NCI-H82 treated with DMSO at 0.1 percent for 48 hours (cell line): Measurements from ENCODE around the gene JAM3.
A peak's percentile ranks its signal among the peaks of the same experiment; 100 is the strongest.

Experiments used
- DNase-seq: peaks from one replicate; lab custom pipeline; 2025; ENCODE audit not compliant: unreplicated experiment; lab: John Stamatoyannopoulos, UW

The JAM3 gene

DNA sequence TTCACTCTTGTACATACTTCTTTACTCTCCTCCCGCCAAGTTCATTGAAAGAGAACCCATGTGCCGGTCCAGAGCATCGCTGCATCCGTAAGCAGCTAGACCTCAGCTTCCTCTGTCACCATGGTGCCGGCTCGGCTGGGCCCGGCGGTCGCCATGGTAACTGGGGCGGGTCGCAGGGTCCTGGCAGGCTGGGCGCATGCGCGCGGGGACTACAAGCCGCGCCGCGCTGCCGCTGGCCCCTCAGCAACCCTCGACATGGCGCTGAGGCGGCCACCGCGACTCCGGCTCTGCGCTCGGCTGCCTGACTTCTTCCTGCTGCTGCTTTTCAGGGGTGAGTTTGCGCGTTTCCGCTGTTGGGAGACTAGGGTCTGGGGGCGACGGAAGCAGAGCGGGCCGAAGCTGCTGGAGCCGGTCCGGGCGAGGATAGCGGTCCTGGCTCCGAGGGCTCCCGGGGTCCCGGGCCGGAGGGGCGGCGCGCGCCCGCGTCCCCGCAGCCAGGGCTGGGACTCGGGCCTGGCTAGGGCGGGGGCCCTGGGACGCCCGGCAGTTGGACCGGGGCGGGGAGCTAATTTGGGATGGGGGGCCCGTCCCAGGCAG, at the start of gene JAM3:
Gene JAM3, plus strand, starts transcription at position 244 of the 597 bp plus-strand sequence. Its CDS starts 12 bp downstream, at position 256.
- DNase-seq: peak; percentile 65

DNA sequence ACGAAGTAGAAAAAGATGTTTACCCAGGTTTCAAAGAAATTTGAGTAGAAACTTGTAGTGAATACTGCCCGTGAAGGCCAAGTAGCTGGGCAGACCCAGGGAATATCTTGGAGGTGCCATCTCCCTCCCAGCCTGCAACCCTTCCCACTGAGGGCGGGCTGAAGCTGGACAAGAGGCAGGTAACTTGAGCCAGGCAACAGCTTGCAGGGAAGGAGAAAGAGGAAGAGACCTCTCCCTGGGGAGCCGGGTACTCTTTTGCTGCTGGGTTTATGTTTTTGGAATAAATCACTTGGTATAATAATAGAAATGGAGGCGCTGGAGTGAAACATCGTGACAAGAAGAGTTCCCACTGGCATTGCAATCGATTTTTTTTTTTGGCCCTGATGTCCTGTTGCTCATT, 49.4 kb upstream of the JAM3 start:
- no peak for DNase-seq

DNA sequence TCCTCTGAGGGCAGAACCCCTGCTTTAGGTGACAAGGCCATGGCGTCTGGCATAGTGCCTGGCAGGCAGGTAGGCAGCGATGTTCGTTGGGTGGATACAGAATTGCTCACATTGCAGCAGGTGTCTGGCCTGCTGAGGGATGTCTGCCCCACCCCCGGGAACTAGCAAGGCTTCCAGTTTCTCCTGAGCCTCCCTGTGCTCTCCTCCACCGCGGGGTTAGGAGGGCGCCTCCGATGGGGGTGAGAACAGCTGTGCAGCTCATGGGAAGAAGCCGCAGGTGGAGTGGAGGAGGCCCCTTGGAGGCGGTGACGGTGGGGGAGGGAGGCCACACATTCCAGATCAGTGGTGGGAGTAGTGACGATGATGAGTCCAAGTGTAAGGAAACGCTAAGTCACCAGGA, 48.3 kb upstream of the JAM3 start:
- DNase-seq: no peak

DNA sequence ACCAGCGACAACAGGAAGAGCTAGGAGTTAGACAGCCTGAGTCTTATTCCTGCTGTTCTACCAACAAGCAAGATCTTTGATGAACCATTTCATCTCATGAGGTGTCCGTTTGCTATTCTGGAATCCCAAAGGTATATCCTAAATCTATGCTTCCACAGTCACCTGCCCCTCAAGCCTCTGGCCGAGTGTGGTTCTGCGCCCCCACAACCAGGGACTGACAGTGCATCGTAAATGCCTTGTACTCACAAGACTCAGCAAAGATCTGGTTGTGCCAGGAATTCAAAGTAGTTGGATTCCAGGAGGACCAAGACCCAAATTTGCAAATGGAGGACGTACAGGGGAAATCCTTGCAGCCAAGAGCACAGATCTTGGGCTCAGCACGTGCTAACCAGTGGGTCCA, 47.5 kb upstream of the JAM3 start:
- DNase-seq: no peak

DNA sequence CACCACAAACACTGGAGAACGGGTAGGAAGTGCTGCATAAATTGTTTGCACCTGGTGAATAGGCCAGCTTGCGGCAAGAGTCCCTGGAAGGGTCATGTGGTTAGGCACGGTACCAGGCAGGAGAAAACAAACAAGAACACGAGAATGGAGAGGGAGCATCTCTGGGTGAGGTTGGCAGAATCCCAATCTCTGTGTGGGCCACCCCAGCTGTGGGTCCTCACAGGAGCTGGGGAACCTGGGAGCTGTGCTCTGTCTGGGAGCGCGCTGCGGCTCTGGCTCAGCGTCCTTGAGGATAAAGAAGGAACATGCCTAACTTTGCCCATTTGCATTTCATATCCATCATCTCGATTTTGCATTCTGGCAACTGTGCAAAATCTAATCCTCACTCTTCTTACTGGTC, 46.1 kb upstream of the JAM3 start:
- DNase-seq: no peak

DNA sequence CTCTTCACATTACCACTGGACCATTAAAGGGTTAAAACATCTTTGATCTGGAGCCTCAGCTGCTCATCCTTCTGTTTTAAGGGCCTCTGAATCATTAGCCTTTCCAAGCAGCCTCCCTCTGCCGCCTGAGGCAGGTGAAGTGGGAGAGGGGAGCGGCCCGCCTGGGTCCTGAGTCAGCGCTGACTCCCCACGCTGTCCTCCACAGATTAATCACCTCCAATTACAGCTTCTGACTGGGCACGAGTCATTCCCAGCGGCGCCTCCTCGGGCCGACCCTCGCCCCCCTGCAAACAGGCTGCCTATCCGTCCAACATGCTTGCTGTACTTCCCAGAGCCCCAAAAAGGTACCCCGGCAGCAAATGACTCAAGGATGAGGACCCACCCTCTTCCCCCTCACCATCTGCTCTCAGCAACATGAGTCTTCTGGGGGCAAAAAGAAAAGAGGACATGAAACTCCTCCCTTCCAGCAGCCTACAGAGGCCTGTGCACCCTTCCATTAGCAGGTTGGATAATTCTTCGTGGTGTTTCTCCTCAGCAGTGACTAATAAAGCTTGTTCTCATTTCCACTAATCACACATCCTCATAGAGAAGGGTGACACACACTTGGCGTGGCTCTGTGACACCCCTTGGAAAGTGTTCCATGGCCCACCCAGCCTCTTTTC, 44.3 kb upstream of the JAM3 start:
- no peak for DNase-seq

DNA sequence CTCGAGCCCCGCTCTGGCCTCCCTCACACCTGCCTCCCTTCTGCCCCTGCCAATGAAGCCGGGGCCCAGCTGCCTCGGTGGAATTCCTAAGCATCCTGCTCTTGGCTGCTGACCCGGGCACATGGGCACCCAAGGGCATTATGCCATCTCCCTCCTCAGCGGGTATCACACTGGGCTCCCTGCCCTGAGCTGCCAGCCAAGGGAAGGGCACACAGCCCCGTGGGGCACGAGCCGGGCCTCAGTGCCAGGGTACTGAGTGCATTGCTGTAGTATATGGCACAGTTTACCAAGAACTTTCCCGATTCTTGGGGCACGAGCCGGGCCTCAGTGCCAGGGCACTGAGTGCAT, 43.8 kb upstream of the JAM3 start:
- no peak for DNase-seq

DNA sequence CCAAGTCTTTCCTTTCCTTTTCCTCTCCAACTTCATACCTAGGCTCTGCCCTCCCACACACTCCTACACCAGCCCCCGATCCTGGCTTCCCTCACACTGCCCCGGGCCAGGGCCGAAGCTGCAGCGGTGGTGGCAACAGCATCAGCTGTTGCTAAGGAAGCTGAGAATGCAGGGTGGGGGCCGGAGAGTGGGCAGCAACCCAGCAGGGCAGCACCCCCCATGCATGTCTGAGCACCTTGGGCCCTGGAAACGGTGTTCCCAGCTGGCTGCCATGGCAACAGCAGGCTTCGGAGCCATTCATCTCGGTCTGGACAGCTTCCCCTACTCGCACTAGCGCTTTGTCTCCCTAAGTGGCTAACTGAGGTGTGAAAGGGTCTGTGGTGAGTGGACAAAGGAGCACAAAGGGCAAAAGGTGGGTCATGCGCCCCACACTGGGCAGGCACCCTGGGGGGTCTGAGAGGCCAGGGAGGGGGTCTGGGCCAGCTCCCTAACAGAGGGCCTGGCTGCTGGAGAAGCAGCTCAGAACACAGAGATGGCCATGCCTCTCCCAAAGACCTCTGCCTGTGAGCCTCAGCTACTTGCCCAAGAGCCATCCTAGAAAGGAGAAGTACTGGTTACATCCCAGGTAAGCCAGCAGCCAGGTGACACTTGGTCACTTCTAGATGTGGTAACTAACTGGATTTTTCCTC, 42.1 kb upstream of the JAM3 start:
- DNase-seq: no peak

DNA sequence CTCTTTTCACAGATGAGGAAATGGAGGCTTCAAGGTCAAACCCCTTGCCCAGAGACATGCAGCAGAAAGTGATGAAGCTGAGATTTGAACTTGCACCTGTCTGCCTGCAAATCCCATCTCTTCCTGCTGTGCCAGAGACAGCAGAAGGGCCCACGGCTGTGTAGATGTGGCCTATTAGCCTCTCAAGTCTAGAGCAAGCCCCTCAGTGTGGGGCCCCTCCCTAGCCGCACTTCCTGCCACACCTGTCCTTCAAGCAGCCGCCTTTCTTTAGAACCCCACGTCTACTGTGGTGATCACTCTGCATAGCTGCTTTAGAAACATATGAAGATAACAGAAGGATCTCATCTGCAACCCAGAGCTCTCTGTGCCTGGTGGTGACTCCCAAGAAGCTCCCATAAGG, 41.2 kb upstream of the JAM3 start:
- no peak for DNase-seq

DNA sequence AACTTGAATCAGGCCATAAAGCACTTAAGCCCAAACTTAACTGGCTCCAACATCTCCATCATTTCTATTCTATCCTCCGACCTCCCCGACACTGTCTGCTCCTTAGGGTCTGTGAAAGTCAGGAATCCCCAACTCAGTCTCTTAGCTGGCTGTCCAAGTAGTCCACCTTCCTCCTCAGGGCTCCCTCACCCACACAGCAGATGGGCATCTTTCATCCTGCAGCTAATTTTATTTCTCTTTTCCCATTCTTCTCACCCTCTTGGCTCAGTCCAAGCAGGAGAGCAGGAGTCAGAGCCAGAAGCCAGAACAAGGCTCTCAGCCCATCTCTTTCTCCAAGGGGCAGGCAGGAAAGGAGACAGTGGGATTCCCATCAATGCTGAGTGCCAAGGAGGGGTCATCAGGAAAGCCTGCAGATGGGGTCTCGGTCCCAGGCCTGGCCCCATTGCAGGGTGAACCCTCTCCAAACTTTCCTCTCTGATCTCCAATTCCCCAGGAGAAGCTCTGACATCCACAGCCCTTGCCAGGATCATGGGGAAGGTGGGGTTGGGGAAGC, 40.4 kb upstream of the JAM3 start:
- DNase-seq: no peak

DNA sequence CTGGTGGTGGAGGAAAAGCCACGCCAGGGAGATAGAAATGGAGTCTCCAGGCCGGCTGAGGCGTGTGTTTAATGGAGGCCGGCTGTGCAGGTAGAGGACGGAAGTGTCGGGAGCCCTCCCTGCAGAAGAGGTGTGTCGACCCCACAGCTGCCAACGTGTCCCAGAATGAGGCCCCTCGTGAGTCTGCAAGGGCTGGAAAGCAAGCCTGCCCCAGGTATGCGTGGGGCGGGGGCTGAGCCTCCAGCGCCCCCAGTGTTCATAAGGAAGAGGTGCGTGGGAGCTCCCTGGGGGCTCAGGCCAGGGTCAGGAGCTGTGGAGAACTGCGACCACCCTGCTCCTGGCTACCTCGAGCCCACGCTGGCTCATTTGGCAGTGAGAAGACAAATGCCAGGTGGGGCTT, 38.0 kb upstream of the JAM3 start:
- no peak for DNase-seq

DNA sequence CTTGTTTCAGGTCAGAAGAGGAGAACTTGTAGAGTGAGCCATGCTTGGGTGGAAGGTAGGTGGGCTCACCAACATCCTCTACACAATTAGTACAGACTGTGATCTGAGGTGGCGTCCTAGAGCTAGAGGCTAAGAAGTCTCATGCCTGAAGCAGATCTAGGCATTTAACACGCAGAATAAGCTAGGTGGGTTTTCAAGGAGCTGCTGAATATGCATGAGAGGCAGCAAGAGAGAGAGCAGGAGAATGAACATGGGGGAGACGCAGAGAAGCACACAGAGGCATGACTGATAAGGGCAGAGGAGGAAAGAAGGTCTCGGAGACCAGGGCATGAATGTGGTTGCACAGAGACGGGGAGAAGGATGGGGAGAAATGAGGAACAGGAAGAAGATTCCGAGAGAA, 36.8 kb upstream of the JAM3 start:
- no peak for DNase-seq

DNA sequence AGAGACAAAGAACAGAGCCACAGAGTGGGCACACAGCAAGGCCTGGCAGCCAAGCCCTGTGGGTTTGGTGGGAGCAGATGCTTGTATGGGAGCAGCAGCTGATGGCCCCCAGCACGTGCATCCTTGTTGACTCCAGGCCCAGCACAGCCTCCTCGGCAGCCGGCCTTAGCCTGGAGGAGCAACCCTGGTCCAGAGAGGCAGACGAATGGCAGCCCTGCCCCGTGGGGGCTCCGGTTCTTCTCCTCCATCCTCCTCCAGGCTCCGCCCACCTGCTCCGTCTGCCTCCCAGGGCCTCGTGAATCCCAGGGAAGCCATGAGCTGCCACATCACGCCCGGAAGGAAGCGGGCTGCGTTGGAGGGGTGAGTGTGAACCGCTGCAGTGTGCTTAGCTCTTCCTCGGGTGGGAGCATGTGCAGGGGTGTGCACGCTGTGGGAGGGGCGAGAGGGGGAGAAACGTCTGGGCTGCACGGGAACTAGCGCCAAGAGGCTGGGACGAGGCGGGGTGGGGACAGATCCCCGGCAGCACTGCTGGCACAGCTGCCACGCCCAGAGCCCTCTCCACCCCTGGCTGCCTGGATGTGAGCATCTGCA, 36.3 kb upstream of the JAM3 start:
- DNase-seq: no peak

DNA sequence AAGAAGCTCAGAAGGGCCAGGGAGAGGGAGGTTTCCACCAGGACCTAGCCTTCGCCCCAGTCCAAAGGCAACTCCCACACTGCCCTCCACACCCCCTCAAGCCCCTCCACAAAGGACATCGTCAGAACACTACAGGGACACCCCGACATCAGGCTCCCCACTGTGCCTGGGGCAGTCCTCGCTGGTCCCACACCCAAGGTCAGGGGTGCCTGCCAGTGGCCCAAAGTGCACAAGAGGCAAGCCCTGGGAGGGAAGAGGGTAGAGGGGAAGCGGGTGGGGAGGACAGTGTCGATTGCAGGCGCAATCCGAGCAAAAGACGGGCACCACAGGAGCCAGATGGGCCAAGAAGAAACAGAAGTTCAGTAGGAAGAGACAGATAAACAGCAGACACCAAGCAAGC, 35.6 kb upstream of the JAM3 start:
- DNase-seq: no peak

DNA sequence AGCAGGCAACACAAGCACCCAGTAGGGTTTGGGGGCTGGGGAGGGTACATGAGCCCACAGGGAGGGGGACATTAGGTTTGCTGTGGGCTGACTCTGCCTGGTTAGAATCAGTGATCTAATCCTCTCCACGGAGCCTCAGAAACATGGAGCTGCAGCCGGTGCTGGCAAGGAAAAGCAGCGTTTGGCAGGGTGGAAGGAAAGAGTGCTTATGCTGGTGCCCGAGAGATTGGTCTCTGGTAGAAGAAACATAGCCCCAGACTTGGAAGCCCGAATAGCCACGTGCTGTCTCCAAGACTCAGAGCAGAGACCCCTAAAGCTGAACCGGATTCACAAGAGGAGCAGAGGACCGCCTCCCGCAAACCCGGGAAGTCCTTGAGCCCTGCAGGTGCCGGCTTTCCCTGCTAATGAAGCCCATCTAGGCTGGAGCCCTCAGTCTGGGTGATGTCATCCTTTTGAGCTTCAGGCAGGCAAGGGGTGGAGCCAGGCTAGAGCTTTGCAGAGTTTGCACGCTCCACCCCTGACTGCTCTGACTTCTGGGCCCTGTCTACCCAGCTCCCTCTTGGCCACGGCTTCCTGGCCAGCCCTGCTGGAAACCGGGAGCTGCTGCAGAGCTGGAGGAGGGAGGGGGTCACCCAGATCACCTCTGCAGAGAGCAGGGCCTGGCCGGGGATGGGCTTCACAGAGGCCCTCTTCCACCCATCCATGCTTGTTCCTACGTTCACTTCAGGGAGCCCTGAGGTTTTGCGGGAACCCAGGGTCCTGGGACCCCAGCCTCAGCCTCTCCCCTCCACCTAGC, 35.0 kb upstream of the JAM3 start:
- DNase-seq: peak; percentile 80

DNA sequence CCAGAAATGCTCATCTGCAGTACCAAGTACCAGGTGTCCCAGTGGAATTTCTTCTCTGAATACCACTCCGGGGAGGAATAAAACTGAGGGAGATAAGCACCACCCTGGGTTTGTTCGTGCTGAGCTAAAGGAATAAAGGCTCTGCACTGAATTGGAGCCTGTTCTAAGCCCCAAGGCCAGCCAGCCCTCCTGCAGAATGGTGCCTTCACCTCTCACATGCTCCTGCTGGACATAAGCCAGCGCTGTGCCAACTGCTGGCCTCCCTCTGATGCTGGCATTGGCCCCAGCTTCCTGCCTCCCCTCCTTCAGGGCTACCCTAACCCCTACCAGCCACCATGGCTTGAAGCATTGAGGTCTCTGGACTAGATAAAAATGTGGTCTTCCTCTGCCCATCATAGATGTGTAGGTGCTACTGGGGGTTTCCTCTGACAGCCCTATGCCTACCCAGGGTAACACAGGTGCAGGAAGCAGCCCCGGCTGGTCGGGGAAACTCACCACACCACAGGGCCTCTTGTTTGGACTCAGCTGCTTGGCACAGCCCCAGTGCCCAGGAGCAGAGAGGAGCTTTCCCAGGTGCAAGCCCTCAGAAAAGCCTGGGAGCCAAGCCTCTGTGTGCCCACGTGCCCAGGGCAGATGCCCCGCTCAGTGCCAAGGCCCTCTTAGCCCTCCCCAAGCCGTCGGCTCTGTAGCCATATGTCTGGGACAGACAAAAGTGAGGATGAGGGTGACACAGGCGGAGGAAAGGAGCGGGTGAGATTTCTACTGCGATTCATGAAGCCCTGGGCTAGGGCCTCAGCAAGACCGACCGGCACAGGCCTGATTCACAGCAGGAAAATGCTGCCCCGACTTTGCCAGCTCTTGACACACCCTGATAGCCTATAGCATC, 34.1 kb upstream of the JAM3 start:
- no peak for DNase-seq

DNA sequence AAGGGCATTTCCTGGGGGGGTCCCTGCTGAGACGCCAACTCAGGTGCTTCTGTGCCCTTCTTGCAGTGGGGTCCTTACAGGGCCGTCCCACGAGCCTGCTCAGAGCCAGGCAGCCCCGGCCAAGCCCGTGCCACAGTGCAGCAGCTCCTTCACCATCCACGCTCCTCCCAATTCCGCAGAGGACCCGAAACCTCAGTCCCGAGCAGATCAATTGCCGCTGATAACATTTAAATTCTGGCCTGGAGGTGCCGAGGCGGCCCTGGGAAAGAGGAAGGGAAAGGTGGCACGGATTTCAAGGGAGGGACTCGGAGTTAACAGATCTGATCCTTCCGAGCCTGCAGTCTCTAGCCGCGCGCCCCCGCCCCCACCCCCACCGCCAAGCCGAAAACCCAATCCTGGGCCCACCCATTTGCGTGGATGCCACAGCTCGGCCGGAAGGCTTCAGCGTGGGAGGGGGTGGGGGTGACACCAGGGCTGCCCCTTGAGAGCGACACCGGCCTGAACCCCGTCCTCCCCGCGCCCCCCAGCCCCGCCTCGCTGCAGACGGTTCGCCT, 32.3 kb upstream of the JAM3 start:
- no peak for DNase-seq

DNA sequence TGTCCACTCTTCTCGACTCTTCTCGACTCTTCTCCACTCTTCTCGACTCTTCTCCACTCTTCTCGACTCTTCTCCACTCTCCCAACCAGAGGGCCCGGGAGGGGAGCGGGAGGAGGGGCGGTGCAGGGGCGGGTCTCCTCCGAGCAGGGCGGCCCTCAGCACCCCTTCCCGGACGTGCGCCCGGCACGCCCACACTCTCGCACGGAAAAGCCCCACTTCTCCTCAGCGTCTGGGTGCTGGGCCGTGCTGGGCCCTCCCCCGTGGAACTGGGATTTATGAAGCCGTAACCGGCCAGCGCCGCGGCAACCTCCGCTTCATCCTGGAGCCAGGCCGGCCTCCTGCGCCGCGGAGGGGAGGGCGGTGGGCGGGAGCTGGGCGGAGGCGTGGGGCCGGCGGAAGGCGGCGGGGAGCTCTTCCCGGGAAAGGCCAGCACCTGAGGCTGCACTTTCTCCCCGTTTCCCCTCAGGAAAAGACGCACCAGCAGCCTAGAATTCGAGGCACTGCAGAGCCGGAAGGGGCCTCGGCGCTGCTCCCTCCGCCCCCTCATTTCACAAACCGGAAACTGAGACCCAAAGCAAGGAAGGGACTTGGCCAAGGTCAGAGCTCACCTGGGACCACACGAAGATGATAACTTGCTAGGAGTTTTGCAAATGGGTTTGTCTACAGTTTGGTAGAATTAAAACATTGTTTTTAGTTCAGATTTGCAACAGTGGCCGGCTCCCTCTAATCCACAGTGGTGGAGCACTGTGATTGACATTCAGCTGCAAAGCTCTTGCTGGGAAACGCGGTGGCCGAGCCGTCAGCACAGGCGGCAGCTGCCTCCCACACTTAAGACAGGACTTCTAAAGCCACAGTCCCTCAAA, 31.6 kb upstream of the JAM3 start:
- DNase-seq: no peak

DNA sequence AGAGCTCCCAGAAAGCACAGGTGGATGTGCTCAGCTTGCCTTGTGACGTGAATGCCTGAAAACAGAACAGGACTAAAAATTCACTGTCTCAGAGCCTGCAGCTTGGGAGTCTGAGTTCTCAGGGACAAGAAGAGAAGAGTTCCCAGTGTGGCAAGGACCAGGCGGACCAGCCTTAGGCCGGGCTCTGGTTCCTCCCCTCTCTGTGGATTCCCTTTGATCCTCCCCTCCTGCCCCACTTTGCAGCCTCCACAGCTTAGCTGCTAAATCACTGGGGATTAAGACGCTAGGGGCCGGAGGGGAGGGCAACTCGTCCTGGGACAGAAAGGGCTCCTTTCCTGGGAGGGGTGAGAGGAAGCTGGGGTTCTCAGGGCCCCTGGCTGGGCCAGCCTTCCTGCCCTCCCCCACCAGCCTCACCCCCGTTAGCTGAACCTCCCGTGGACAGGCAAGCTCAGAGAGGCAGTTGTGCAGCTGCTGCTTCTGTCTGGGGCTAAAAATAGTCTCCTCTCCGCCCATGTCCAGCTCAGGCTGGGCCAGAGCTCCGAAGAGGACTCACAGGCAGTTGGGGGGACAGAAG, 29.9 kb upstream of the JAM3 start:
- DNase-seq: peak; percentile 34
